ENCODE results near the gene TMEM9.

The TMEM9 gene

GRCh38 chr1:201153474-201154388 lies 543 bp downstream of the TMEM9 start:
- intact Hi-C loops (cut with DNase I): loop anchor here (2.0 kb wide), 1 partner anchor 17 kb away; no protein-coding TSS in a partner anchor
- peak in 3 of 42 donors; percentile 19 to 41 (median 19) for DNase-seq

- DNase-seq: no peak
- intact Hi-C loops (cut with DNase I): no loop called here
Measured at GRCh38 chr1:201149400-201149799, 4.9 kb downstream of the TMEM9 start.

GRCh38 chr1:201147396-201148015 lies 6.8 kb downstream of the TMEM9 start:
- DNase-seq: peak in 1 of 42 donors; percentile 28
- intact Hi-C loops (cut with DNase I): no loop called here

- intact Hi-C loops (cut with DNase I): no loop called here
- DNase-seq: peak in 1 of 42 donors; percentile 25
Measured at GRCh38 chr1:201146626-201147390, 7.5 kb downstream of the TMEM9 start.

- intact Hi-C loops (cut with DNase I): no loop called here
- DNase-seq: no peak
Measured at GRCh38 chr1:201145816-201146215, 8.5 kb downstream of the TMEM9 start.

GRCh38 chr1:201145132-201145531 lies 9.1 kb downstream of the TMEM9 start:
- DNase-seq: no peak
- intact Hi-C loops (cut with DNase I): no loop called here

GRCh38 chr1:201144701-201145100 lies 9.6 kb downstream of the TMEM9 start:
- DNase-seq: no peak
- intact Hi-C loops (cut with DNase I): no loop called here

GRCh38 chr1:201143726-201144635 lies 10.3 kb downstream of the TMEM9 start:
- peak in 3 of 42 donors; percentile 25 to 30 (median 27) for DNase-seq
- intact Hi-C loops (cut with DNase I): no loop called here

GRCh38 chr1:201142849-201143725 lies 11.2 kb downstream of the TMEM9 start:
- peak in 1 of 42 donors; percentile 13 for DNase-seq
- intact Hi-C loops (cut with DNase I): no loop called here

GRCh38 chr1:201142011-201142848 lies 12.0 kb downstream of the TMEM9 start:
- peak in 6 of 42 donors; percentile 14 to 42 (median 22) for DNase-seq
- intact Hi-C loops (cut with DNase I): no loop called here

- DNase-seq: no peak
- intact Hi-C loops (cut with DNase I): no loop called here
Measured at GRCh38 chr1:201141418-201141817, 12.9 kb downstream of the TMEM9 start.

GRCh38 chr1:201140941-201141260 lies 13.4 kb downstream of the TMEM9 start:
- intact Hi-C loops (cut with DNase I): no loop called here
- DNase-seq: no peak

- intact Hi-C loops (cut with DNase I): no loop called here
Measured at GRCh38 chr1:201140235-201140940, 13.9 kb downstream of the TMEM9 start.

GRCh38 chr1:201139756-201140155 lies 14.5 kb downstream of the TMEM9 start:
- intact Hi-C loops (cut with DNase I): no loop called here

More at GRCh38 chr1:201140235-201140940, 13.9 kb downstream of the TMEM9 start:
- DNase-seq: no peak

GRCh38 chr1:201139306-201139705 lies 15.0 kb downstream of the TMEM9 start:
- DNase-seq: no peak
- intact Hi-C loops (cut with DNase I): no loop called here

More at GRCh38 chr1:201139756-201140155, 14.5 kb downstream of the TMEM9 start:
- peak in 1 of 42 donors; percentile 3 for DNase-seq

- DNase-seq: peak in 5 of 42 donors; percentile 25 to 42 (median 30)
- intact Hi-C loops (cut with DNase I): no loop called here
Measured at GRCh38 chr1:201138311-201138840, 15.9 kb downstream of the TMEM9 start.
